T follicular helper cell (primary cell): ENCODE measurements around the gene MMP24.
"Not testable (repeated sequence)": the region's sequence is repeated elsewhere in the genome, so short reads cannot be mapped to it uniquely, and the experiment has no call there.

ENCODE experiments used
- DNase-seq: peaks from one replicate; pipeline ENCODE4 v3.0.0-alpha.2; 2020; ENCODE audit warnings: low read depth

The MMP24 gene

GRCh38 chr20:35216541-35216940 is 9.9 kb upstream of the MMP24 start:
- DNase-seq: no peak

GRCh38 chr20:35223941-35224340 is 2.5 kb upstream of the MMP24 start:
- DNase-seq: no peak

- DNase-seq: no peak
Measured at GRCh38 chr20:35224536-35224935, 2.0 kb upstream of the MMP24 start.

DNA sequence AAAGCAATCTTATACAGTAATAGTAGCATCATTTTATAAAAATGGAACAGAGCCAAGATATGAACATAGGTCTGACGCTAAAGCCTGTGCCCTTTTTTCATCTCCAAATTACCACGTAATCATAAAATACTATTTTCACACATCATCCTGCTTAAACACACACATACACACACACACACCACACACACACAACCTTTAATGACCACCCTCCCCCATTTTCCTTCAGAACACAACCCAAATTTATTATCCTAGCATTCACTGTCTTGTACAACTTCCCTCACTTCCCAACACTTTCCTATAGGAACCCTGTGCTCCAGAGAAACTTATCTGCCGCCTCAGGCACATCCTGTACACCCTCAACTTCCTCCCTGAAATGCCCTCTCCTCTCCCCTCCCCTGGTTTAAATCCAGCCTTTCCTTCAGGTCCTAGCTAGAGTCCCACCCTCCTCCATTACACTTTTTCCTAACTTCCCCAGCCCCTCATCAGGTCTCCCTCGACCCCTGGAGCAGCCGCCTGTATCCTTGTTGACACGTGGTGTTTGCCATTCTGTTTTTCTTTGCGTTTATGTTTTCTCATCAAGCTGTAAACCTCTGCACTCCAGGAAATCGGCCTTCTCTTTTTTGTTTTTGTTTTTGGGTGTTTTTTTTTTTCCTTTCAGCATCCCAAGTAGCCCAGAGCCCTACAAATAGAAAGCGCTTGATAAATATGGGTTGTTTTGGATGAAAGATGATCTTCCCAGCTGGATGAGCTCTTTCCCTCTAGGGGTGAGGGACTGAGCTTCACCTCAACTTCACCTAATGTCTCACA is 968 bp upstream of the MMP24 start:
- no peak for DNase-seq

DNA sequence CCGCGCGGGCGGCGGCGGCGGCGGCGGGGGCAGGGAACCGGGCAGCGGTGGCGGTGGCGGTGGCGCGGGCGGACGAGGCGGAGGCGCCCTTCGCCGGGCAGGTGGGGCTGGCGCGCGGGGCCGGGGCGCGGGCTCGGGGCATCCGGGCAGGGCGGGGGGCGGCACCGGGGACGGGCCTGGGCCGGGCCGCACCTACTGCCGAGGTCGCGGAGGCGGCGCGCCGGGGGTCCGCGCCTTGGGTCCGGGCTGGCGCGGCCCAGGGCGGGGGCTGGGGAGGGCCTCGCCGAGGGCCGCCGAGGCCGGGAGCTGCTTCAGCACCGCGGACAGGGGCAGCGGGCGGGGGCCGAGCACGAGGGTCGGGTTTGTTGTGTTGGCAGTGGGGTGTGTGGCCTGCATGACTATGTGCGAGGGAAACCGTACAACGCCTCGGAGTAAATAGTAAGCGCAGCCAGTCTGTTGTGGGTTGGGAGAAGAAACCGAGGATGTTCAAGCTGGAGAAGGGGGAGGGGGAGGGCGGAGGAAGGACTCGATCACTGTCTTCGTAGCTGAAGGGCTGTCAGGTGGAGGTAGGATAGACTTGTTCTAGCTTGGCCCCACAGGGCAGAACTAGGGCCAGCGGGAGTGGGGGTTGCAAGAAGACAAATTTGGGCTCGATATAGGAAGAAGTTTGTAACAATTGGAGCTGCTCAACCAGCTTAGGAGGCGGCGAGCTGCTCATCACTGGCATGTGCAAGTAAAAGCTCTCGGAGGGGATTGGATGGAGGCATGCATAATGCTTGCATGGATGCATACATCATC is 593 bp downstream of the MMP24 start:
- peak; percentile 14 for DNase-seq

- DNase-seq: no peak
Measured at GRCh38 chr20:35232575-35232974, 6.1 kb downstream of the MMP24 start.

GRCh38 chr20:35235881-35236280 is 9.4 kb downstream of the MMP24 start:
- no peak for DNase-seq

DNA sequence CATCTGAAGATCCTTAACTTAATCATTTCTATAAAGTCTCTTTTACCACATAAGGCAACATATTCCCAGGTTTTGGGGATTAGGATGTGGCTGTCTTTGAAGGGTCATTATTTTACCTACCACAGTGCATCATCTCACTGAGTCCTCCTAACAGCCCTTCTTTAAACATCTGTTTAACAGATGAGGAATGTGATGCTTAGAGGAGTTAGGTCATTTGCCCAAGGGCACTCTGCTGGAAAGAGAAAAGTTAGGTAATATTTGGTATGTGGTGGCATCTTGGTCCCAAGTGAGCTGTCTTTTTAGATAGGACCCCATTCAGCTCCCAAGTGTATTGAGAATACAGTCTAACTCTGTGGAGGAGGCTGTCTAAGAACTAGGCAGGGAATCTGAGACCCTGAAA is 11.0 kb downstream of the MMP24 start:
- no peak for DNase-seq

- DNase-seq: no peak
Measured at GRCh38 chr20:35238170-35238569, 11.7 kb downstream of the MMP24 start.

- DNase-seq: no peak
Measured at GRCh38 chr20:35238735-35239134, 12.2 kb downstream of the MMP24 start.

- DNase-seq: no peak
Measured at GRCh38 chr20:35240083-35240810, 13.8 kb downstream of the MMP24 start.

- DNase-seq: no peak
Measured at GRCh38 chr20:35240811-35241293, 14.4 kb downstream of the MMP24 start.

GRCh38 chr20:35243317-35243716 is 16.8 kb downstream of the MMP24 start:
- DNase-seq: no peak

DNA sequence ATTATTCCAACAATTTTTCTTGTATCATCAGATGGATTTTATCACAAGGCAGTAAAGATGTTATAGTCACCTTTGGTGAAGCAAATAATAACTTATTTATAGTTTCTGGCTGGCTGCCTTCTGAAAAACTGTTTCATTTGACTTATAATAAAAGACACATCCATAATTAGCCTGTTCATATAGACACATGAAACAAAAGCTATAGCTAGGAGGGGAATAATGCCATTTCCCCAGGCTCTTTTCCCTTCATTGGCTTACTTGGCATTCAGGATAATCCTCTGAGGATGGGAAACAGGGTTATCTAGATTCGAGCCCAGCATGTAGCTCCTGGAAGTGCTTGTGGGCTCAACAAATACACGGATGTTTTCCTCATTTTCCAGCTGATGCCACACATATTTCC is 17.5 kb downstream of the MMP24 start:
- no peak for DNase-seq

DNA sequence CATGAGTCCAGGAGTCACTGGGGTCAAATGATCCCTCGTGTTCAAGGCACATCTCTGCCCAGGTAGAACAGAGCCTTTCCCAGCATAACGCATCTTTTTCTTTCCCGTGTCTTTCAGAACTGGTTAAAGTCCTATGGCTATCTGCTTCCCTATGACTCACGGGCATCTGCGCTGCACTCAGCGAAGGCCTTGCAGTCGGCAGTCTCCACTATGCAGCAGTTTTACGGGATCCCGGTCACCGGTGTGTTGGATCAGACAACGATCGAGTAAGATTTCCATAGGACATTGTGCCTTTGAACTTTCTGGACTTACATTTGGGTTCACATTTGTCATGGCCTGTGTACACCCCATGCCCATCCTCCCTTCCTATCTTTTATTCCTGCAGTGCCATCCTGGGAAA is 20.2 kb downstream of the MMP24 start:
- DNase-seq: no peak

DNA sequence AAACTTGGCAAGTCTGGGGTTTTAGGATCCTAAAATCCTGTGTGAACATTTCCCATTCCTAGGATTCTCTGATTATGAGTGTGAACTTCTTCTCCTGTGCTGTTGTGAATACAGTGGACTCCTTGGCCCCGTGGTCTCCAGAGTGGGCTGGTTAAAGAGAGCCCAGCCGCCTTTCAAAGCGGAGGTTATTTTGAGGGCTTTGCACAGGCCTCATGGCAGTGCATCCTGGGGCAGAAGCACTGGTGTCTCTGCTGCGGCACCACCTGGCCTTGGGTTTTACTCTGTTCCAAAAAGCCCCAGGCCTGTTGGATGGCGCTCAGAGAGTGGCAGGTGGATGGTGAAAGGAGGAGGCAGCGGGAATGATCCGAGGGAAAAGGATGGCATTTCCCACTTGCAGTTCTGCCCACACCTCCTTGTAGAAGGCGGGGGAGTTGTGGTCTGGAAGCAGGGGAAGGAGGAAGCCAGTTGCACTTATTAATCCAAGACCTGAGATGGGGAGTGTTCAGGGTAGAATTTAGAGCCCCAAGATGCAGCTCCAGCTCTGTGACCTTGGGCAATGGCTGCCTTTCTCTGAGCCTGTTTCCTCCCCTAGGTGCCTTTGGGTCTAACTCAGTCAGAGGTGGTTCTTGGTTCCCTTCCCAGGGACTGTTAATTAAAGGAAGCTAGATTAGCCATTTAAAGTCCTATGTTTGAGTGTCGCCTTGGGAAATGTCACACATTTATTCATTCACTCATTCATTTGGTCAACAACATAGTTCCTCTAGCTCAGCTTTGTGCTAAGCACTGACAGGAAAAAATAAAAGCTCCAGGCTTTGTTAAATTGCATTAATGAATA is 22.4 kb downstream of the MMP24 start:
- DNase-seq: no peak

- DNase-seq: no peak
Measured at GRCh38 chr20:35251613-35251940, 25.1 kb downstream of the MMP24 start.

- DNase-seq: no peak
Measured at GRCh38 chr20:35252037-35252461, 25.6 kb downstream of the MMP24 start.

GRCh38 chr20:35252598-35252997 is 26.1 kb downstream of the MMP24 start:
- not testable (repeated sequence) for DNase-seq

GRCh38 chr20:35253010-35253409 is 26.5 kb downstream of the MMP24 start:
- DNase-seq: no peak

DNA sequence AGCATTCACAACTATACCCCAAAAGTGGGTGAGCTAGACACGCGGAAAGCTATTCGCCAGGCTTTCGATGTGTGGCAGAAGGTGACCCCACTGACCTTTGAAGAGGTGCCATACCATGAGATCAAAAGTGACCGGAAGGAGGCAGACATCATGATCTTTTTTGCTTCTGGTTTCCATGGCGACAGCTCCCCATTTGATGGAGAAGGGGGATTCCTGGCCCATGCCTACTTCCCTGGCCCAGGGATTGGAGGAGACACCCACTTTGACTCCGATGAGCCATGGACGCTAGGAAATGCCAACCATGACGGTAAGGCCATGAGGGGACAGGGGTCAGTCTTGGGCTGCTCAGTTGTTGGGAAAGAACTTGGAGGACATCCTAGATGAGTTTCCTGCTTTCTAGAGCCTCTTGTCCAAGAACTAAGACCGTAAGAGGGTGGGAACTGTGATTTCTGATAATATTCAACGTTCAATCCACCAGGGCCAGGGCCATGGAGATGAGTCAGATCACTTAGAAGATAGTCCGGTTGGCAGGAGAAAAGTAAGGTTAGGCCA is 28.0 kb downstream of the MMP24 start:
- no peak for DNase-seq
